Transverse colon (tissue), 4 donors: ENCODE data around the gene RNU1-4.
"Not testable (repeated sequence)": the region's sequence is repeated elsewhere in the genome, so short reads cannot be mapped to it uniquely, and the experiment has no call there.

Experiments
- EP300 ChIP-seq: sonication (generic); formaldehyde crosslinking; IDR thresholded peaks from one replicate; pipeline ENCODE4 v1.6.1; 2017; ENCODE audit warnings: antibody characterized with exemption, low read depth
- POLR2A ChIP-seq: fragments of 450-650 bp; IDR thresholded peaks from one replicate; pipeline ENCODE4 v1.6.1; 2016; ENCODE audit warnings: antibody characterized with exemption, mild to moderate bottlenecking, moderate library complexity
- POLR2AphosphoS5 ChIP-seq, 3 donors: sonication (generic); formaldehyde crosslinking; IDR thresholded peaks; one replicate each; pipeline ENCODE4 v1.6.1; 2016; ENCODE audit warnings: antibody characterized with exemption in 3 of 3
- TF ChIP-seq, protein P1 (sequence below), 5 experiments: fragments of 200-600 bp in 3 of 5; fragments of 450-650 bp in 2 of 5; sonication (generic) in 3 of 5; IDR thresholded peaks; 1 replicate in 2 of 5; 2 replicates in 3 of 5; pipeline ENCODE4 v1.5.1; 2016 to 2017; ENCODE audit warnings: antibody characterized with exemption in 5 of 5, inconsistent platforms in 3 of 5, mild to moderate bottlenecking in 2 of 5, moderate library complexity in 1 of 5

DNA sequence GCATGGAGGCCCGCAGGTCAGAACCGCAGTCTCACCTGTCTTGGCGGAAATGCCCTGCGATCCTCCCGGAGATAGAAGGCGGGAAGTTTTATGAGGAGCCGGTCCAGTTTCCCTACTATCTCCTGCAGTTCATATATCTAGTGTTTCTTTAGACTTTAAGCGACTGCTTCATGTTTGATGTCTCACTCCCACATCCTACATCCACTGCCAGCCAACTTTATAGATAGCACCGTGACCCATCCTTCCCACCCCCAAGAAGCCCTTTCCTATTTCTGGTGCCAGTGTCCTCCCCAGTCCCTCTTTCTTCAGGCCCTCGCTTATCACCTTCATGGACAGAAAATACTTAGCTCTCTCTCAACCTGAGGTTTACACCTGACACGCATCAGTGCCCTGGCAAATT, 914 bp downstream of the RNU1-4 start:
- TF ChIP-seq, protein P1, sequence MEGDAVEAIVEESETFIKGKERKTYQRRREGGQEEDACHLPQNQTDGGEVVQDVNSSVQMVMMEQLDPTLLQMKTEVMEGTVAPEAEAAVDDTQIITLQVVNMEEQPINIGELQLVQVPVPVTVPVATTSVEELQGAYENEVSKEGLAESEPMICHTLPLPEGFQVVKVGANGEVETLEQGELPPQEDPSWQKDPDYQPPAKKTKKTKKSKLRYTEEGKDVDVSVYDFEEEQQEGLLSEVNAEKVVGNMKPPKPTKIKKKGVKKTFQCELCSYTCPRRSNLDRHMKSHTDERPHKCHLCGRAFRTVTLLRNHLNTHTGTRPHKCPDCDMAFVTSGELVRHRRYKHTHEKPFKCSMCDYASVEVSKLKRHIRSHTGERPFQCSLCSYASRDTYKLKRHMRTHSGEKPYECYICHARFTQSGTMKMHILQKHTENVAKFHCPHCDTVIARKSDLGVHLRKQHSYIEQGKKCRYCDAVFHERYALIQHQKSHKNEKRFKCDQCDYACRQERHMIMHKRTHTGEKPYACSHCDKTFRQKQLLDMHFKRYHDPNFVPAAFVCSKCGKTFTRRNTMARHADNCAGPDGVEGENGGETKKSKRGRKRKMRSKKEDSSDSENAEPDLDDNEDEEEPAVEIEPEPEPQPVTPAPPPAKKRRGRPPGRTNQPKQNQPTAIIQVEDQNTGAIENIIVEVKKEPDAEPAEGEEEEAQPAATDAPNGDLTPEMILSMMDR (IDR thresholded peaks at IDR 0.05) = not testable (repeated sequence)
- not testable (repeated sequence) for TF ChIP-seq EP300; POLR2A; POLR2AphosphoS5 (IDR thresholded peaks at IDR 0.05)
